GM12864 (cell line): Measurements from ENCODE around the gene PRAC1.

Experiments
- DNase-seq: peaks from one replicate; pipeline ENCODE4 v3.0.0-alpha.2; 2011; ENCODE audit warnings: low read depth
- H3K4me3 ChIP-seq: 2 replicates; pipeline ENCODE4 v1.5.1; 2011; ENCODE audit warnings: mild to moderate bottlenecking, low read depth, low read length, control low read depth
- CTCF ChIP-seq: IDR thresholded peaks from 2 replicates; pipeline ENCODE4 v1.5.1; 2011; ENCODE audit warnings: low read depth, mild to moderate bottlenecking, moderate library complexity, low read length, control low read depth, inconsistent platforms; ENCODE audit errors: missing control alignments

The PRAC1 gene

DNA sequence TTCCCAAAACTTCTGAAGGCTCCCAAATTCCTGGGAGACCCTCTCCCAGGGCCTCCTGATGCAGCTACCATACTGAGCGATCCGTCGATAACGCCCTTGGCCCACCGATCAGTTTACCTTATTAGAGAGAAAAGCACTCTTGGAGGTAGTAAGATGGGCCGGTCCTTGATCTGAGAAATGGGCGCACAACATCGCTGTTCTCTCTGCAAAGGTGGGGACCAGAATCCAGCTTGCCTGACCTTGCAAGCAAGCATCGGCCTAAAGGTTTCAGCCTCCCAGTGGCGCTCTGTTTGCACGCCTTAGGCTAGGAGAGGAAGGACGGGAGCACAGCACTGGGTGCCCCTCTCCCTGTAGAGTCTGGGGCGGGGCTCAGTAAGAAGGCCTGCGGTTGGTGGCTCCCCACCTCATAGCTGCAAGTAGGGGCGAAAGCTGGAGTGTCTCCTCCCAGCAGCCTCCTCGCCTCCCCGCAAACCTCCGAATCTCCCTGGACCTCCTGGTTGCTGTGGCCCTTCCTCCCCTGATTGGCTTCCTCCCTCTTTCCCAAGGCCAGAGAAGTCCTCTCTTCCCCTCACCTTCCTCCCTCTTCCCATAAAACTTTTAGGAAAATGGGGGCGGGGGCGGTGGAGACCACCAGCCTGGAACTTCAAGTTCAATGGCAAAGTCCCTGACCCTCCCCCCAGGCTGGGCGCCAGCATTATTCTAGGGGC is at the start of gene PRAC1:
PRAC1 (minus strand) TSS at position 318 of the 707 bp plus-strand sequence; CDS start at position 192, 126 bp downstream.
- H3K4me3 ChIP-seq: no peak within 1 kb of the TSS
- no peak for DNase-seq
- TF ChIP-seq CTCF: no peak

DNA sequence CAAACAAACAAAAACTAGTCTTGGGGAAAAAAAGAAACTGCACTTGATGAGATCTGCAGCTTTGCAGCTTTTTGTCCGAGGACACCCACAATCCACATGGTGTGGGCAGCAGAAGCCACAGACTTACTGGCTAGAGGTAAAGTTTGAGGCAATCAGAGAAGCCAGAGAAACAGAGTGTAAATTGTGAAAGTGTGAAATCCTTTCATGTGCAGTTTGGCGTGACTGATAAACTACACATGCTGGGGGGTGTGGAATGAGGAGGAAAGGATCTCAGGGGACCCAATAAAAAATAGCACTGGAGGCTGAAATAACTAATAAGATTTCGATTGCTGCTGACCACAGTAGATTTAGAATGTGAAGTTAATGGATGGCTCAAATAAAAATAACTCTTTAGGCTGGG is 48.6 kb upstream of the PRAC1 start:
- no peak for TF ChIP-seq CTCF
- H3K4me3 ChIP-seq: no peak overlapping the region
- no peak for DNase-seq

- DNase-seq: no peak
- TF ChIP-seq CTCF: no peak
- H3K4me3 ChIP-seq: no peak overlapping the region
Measured at GRCh38 chr17:48769009-48769675, 46.8 kb upstream of the PRAC1 start.

GRCh38 chr17:48767263-48767774 is 45.0 kb upstream of the PRAC1 start:
- DNase-seq: no peak
- peak; percentile 14 for TF ChIP-seq CTCF

GRCh38 chr17:48761114-48761513 is 38.8 kb upstream of the PRAC1 start:
- DNase-seq: no peak
- TF ChIP-seq CTCF: no peak
- H3K4me3 ChIP-seq: no peak overlapping the region

More at GRCh38 chr17:48767263-48767774, 45.0 kb upstream of the PRAC1 start:
- H3K4me3 ChIP-seq: no peak overlapping the region

GRCh38 chr17:48760411-48760810 is 38.1 kb upstream of the PRAC1 start:
- no peak for DNase-seq
- TF ChIP-seq CTCF: no peak
- H3K4me3 ChIP-seq: no peak overlapping the region
